Measurements from ENCODE around the gene BTBD16.

The BTBD16 gene

DNA sequence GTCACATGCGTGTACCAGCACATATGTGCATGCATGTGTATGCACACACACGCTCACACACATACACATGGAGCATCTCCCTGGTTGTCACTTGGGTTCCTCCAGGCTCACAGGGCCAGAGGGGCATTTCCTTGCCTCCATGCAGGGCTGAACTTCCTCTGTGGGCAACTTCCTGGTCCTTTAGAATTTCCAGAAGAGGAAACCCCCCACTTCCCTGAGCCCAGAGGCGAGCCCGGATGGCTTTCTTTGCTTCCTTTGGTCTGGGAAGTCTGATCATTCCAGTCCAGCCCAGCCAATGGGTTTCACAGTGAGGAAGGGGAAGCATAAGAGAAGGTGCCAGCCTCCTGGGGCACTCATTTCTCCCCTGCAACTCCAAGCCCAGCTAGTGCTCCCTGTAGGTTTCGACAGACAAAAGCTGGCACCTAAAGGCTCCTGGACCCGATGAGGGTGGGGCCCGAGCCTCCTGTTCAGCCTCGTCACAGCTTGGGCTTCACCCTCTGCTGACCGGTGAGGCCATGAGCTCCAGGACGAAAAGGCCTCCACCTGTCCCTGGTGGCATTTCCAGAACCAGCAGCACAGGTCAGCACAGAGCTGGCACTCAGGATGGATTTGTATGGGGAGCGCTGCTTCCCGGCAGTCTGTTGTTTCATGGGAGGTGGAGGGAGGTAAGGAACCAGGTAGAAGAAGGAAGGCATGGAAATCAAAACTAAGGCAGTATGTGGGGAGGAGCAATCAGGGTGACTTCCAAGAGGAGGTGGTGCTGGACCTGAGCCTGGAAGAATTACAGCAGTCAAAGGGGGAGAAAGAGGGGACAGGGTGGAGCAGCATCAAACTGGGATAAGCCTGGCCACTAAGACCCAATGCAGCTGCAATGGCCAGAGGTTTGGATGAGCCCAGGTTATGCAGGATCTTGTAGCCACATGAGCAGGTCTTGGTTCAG lies 23.7 kb downstream of the BTBD16 start:
- no peak for DNase-seq (ENCODE audit: low read depth in 1 of 2, low spot score in 1 of 2)

DNA sequence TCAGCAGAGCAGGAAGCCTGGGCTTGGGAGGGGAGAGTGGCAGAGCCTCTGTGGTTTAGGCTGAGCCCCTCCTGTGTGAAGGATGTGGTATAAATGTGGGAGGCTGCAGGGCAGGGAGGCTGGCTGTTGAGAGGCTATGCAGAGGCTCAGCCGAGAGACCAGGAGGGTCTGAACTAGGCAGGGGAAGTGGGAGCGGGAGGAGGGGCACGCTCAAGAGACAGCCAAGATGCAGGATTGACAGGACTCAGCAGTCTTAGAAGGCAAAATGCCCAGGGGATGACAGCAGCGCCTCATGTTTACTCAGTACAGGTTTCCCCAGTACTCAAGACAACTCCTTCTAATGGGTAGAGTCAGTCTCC lies 24.3 kb downstream of the BTBD16 start:
- DNase-seq (ENCODE audit: low read depth in 1 of 2, low spot score in 1 of 2) = no peak

DNA sequence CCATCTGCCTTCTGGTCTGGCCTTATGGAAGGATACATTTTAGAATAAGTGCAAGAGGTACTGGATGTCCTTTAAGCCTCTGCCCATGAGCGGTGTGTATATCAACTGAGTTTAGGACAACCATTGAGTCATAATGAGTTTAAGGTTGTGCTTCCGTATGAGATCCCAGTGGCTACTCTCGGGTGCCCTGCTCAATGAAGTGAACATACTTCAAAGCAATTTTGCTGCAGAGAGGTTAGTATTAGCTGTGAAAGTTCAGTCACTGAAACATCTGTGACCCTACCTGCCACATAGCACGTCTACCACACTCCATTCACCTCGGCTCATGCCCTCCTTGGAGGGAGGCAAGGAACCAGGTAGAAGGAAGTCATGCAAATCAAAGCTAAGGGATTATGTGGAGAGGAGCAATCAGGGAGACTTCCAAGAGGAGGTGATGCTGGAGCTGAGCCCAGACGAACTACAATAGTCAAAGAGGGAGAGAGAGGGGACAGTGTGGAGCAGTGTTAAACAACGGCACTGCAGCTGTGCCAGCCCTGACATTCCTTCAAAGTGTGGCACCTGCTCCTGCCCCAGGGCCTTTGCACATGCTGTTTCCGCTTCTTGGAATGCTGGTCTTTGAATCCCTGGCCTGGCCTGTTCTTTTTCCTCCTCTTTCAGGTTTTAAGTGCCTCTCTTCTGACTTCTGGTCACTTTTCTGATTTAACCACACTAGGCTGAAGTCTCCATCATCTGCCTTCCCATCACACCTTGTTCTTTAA lies 25.4 kb downstream of the BTBD16 start:
- DNase-seq (ENCODE audit: low read depth in 1 of 2, low spot score in 1 of 2) = no peak

DNA sequence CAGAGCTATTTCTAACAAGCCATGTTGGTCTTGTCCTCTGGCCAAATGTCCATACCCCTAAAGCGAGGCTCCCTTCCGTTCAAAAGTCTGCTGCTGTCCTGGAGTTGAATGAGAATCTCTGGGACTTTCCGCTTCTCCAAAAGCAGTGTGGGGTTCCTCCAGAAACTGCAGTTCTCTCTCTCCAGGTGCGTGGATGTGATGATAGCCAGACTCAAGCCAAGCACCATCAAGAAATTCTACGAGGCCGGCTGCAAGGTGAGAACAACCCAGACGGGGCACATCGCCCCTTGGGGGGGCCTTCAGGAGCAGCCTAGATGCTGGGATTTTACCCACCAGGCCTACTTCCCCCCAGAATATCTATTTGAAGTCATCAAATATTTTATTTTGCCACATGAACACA lies 26.5 kb downstream of the BTBD16 start:
- no peak for DNase-seq (ENCODE audit: low read depth in 1 of 2, low spot score in 1 of 2)

DNA sequence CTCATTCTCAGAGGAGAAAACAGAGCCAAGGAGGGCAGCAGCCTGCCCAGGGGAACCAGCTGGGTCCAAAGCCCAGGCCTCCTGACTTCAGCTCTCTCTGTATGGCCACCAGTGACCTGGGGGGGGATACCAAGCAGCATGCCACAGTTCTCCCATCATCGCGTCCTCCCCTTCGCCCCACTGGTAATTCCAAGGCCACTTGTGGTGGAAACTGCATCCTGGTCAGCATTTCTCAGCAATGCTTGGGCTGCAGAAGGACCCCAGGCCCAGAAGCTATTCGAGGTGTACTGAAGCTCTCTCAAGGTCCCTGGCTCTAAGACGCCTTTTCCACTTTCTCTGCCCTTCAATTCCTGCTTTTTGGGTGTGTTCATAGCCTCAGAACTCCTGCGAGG lies 27.1 kb downstream of the BTBD16 start:
- DNase-seq (ENCODE audit: low read depth in 1 of 2, low spot score in 1 of 2) = no peak

DNA sequence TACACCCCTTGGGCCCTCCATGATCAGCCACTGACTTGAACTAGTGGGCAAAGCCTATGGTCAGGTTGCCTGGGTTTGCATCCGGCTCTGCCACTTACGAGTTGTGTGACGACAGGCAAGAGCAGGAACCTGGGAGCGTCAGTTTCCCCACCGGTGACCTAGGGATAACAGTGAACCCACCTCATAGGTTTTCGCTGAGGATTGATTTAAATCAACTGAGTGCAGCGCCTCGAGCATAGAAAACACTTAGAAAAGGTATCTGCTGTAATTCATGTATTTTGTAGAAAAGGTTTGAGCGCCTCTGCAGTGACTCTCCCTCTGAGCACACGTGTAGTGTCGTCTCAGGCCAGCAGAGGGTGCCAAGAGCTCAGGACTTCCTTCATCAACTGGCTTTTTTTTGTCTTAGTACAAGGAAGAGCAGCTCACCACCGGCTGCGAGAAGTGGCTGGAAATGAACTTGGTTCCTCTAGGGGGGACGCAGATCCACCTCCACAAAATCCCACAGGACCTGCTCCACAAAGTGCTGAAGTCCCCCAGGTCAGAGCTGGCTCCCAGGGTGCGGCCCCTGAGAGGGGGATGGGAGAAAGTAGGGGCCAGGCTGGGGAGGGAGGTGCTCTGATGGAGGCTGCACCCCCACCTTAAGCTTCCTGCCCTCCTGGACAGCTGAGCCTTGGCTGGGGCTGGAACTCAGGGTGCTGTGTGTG lies 27.7 kb downstream of the BTBD16 start:
- peak; percentile 20 to 43 for DNase-seq (ENCODE audit: low read depth in 1 of 2, low spot score in 1 of 2)

DNA sequence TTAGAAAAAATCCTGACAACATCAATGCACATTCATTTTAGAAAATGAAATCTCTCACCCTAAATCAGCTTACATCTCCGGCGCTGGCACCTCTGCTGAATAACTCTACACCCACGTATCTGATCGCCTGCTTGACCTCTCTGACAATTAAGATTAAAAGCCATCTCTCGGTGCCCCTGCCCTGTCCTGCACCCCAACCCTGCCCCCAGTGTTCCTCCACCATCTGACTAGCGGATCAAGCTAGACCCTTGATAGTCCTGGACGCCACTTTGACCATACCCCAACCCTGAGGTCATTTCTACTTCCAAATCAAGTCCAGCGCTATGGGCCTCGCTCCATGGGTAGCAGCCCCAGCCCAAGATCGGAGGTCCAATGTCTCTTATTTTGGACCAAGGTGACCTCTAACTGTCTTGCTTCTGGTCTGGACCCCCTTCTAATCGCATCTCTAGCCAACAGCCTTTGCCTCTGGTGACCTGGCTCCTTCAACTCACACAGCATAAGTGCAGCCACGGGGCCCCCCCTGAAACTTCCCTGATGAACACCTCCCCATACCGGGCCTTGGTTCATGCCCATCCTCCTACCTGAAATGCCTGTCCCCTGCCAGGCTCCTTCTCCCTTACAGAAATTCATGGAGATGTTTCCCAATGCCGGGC lies 28.5 kb downstream of the BTBD16 start:
- DNase-seq (ENCODE audit: low read depth in 1 of 2, low spot score in 1 of 2) = no peak

DNA sequence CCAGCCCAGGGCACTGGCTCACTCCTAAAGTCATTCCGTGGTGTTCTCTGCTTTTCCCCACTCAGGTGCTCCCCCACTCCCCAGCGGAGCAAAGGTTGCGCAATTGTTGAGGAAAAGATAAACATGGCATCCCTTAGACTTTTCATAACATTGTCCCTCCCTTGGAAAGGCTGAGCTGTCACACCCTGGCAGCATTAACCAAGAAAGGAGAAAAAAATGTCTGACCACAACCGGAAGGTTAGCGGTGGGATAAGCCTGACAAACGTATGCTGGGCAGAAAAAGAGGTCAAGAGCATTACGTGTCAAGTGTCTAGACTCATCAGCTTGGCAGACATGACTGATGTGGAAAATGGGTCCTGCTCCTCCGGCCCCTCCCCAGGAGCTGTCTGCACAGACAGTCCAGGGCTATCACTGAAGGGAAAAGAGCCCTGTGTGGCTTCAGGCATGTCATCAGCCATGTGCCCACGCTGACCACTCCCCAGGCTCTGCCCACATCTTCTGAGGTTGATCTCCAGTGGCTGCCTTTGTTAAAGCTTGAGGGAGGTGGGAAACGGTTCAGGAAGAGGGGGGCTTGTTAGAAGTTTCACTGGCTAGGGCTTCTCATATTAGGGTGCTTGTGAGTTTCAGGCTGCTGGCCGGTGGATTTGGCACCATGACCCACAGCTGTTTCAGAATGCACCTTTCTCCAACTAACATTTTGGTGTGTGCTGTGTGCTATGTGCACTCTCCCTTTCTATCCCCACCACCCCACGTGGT lies 30.1 kb downstream of the BTBD16 start:
- DNase-seq (ENCODE audit: low read depth in 1 of 2, low spot score in 1 of 2) = no peak

DNA sequence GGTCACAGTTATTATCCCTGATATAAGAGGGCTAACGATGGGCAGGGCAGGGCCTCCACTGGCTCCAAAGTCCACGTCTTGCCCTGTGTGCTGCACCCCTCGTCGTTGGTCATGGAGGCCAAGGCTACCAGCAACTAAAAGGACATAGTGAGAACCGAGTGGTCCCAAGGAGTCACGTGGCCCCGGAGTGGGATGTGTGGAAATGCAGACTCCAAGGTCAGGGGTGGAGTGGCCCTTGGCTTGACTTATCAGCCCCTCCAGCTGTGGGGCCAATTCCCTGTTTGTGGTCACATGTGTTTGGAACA lies 30.7 kb downstream of the BTBD16 start:
- no peak for DNase-seq (ENCODE audit: low read depth in 1 of 2, low spot score in 1 of 2)

DNA sequence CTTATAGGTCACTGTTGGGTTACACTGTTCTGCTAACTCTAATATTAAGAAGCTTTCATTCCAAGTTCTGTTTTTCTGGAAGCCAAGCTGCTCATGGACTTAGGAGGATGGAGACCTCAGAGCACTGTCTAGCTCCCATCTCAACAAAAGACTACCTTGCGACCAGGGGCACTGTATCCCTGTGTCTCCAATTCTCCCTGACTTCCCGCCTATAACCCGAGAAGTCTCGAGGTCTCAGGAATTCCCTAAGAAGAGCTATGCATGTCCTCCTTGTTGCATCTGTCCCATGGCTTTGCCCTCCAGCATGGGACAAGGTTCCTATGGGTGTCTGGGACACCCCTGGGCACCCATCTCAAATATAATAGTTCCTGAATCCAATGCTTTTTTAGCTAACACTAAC lies 31.2 kb downstream of the BTBD16 start:
- DNase-seq (ENCODE audit: low read depth in 1 of 2, low spot score in 1 of 2) = no peak

DNA sequence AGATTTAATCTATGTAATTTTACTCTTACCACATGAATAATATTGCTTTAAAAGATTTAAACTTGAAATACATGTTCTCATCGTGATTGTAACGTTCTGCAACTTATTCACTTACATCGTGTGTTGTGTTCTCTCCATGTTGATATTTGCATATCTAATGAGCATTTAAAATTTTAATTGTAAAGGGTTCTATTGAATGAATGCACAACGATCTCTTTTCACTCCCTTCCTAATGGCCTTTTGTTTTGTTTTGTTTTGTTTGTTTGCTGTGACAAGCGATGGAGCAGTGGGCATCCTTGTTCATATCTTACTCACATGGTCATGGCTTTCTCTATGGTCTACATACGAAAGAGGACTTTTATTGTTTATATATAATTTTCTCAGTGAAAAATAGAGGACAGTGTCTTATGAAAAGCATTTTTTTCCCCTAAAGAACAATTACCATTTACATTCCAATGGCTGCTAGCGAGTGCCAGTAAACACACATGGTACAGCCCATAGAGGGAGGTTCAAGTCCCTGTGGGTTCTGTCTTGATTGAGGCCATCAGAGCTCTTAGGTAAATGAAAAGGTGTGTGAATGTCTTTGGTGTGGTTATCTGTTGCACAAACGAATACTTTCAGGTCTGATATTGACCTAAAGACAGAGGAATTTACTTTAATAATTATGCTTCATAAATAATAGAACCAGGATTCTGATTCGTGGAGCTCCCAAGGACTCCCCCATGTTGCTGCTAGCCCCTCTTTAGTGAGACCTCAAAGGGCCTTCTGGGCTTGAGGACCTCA lies 32.4 kb downstream of the BTBD16 start:
- DNase-seq (ENCODE audit: low read depth in 1 of 2, low spot score in 1 of 2) = no peak

DNA sequence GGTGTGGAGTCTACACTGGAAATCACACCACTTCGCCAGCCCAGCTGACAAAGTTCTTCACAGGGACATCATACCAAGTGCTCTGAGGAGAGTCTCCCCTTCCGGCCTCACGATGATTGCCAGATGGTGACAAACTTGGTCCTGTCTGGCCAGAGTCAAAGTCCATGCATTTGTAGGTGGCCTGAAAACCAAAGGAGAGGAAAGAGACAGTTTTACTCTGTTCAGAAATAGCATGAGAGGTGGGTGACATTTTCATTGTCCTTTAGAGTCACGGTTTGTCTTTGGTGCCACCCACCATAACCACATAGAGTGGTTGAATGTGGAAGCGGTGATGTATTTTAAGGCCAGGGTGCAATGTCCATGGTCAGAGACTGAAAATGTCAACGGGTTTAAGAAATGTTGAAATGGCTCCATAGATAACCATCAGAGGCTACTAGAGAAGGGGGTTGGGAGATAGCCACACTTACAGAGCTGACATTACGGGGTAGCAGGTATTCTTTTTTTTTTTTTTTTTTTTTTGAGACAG lies 33.0 kb downstream of the BTBD16 start:
- DNase-seq (ENCODE audit: low read depth in 1 of 2, low spot score in 1 of 2) = no peak

DNA sequence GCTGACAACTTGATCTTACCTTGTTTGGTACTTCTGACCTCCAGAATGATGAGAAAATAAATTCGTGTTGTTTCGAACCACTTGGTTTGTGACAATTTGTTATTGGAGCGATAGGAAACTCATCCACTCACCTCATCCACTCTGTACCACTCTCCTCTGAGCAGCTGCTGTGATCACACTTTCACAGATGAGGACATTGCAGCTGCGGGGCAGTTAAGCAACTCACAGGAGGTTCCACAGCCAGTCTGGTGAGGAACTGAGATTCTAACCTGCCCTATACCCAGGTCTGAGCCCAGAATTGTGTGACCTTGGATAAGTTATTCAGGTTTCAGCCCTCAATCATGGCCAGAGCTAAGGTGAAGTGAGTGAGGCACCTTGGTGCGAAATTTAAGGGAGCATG lies 35.2 kb downstream of the BTBD16 start:
- no peak for DNase-seq (ENCODE audit: low read depth in 1 of 2, low spot score in 1 of 2)

DNA sequence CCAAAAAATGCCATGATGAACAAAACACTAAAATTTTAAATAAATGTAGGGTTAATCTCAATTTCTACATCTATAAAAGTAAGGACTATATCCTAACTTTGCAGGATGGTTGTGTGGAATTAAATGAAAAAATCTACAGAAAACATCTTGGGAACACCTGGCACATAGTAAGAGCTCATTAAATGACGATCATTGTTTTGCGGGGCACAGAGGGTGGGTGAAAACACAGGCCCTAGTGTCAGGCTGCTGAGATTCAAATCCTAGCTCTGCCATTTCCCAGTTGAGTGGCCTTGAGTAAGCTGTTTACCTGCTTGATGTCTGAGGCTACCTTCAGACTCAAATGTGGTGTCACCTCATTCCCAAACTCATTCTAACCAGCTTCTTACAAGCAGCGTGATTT lies 35.6 kb downstream of the BTBD16 start:
- no peak for DNase-seq (ENCODE audit: low read depth in 1 of 2, low spot score in 1 of 2)

DNA sequence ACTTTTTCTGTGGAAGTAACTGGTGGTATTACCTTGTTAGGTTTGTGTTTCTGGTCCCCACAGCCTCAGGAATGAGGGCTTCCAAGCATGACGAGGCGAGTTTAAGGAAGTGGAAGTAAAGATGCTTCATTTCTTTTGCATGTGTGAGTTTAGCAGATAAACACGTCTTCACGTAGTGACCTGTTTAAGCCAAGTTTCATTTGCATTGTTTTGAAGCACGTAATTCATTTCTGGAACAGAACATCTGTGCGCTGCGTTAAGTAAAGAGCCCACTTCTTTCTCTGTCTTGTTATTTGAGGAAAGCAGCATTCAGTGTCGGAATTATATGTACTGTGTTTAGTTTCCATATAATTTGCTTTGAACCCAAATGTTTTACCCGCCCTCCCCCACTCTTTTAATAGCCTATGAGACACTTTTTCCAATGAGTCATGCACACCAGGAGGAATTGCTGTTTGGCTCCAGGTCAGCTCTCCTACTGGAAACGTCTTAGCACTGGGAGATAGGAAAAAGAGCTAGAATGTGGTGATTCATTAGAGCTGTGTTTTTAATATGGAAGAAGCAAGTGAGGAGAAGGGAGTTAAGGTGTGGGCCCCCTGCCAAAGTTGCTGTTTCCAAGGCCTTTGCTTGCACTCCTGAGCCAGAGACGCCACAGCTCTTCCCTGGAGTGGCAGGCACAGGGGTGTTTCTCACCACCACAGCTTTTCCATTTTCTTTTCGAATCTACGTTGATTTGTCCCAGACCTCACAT lies 36.7 kb downstream of the BTBD16 start:
- no peak for DNase-seq (ENCODE audit: low read depth in 1 of 2, low spot score in 1 of 2)

DNA sequence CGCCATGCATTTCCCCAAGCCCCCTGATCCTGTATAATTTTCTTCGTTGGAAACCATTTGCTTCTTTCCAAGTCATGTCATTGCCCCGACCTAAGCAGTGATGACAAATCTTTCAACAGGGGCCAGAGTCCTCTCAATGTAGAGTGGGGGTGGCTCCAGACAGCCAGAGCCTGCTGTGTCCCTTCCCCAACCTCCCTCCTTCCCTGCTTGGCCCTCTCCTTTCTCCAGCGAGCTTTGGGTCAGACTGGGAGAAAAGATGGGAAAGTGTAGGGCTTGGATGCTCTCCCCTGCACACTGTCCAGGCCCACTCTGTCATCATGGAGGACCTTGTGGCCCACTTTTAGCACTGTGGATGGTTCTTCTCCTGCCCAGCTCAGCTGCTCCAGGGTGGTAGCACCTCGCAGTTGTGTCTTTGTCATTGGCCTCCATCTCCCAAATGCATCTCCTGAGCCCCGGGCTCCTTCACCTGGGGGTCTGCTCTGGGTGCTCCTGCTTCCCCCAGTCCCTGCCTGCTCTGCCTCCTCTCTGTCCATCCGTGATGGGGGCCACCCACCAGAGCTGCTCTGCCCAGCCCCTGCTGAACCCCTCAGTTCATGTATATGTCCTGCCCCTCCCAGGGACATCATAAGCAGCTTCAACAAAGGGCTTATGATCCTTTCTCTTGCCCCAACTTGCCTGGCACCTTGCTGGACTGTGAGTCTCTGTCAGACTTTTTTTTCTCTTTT lies 37.5 kb downstream of the BTBD16 start:
- no peak for DNase-seq (ENCODE audit: low read depth in 1 of 2, low spot score in 1 of 2)

DNA sequence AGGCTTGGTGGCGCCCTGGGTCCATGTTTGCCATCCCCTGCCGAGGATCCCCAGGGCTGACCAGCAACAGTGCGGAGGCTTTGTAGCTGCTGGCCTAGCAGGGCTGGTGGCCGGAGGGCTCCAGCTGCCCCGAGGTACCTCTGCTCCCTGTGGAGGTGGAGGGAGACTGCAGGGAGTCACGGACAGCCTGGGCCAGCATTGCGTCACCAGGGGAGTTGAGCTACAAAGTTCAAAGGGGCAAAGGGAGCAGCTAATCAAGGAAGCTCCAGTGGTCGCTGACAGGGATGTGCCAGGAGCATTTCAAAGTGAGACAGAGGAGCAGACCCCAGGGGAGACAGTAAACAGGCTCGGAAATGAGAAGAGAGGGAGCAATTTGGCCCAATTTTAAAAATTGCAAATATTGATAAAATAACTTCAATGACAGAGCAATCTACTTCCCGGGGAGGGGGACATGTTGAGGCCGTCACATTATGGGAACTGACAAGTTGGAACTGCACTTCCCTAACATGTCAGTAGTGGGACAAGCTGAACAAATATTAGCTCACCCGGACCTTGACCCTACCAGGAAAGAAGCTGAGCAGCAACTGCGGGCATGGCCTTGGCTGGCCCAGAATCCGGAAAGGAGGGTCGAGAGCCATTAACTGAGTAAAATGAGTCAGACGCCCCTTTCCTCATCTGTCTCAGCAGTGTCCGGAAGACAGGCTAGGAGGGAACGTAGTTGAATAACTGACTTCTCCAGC lies 39.4 kb downstream of the BTBD16 start:
- no peak for DNase-seq (ENCODE audit: low read depth in 1 of 2, low spot score in 1 of 2)

DNA sequence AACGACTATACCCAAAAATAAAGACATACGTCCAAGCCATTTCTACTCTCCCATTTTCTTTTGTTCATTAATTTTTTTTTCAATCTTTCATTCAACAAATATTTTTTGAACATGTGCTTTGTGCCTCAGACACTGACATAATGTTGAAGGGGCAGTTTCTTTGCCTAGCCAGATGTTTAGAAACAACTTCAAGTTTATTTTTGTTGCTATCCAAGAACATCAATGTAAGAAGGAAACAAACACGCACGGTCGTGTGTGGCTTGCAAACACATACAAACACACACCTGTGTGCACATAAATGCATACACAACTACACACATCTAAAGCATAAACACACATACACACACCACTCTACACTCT lies 39.9 kb downstream of the BTBD16 start:
- DNase-seq (ENCODE audit: low read depth in 1 of 2, low spot score in 1 of 2) = no peak

Data from activated T-helper 1 cell treated with anti-CD3 and anti-CD28 coated beads, Interleukin-2, amount 50 U/mL, for 16 hours (primary cell).